Measurements from ENCODE around the gene YEATS4. TPM values are rescaled to one million over a fixed set of nuclear protein-coding genes. Genes with fewer than 3 reads are reported as not detected.

YEATS4 gene
- total RNA-seq, 1 donor from 2014 or later: 17.9 TPM

DNA sequence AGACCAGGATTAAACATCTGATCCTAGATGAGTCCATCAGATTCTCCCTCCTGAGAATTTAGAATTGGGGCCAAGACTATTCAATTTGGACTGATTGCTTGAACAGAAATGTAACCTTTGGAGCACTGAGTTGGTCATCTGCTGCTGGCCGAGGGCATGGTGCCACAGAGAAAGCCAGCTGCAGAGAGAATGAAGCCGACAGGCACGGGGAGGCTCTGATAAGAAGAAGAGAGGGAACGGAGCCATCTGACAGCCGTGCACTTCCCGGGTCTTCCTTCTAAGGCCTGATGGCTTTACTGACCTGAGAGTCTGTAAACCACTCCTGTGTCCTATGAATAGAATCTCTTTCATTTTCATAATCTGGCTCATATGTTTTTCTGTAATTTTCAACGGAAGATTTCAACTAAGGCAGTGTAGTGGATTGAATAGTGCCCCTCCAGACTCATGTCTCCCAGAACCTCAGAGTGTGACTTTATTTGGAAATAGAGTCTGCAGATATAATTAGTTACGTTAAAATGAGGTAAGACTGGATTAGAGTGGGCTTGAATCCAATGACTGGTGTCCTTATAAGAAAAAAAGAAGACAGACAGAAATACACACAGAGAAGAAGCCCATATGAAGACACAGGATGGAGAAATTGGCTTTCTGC, 71.5 kb downstream of the YEATS4 start:
- DNase-seq (ENCODE audit: extremely low read depth, low read depth, low spot score): no peak

DNA sequence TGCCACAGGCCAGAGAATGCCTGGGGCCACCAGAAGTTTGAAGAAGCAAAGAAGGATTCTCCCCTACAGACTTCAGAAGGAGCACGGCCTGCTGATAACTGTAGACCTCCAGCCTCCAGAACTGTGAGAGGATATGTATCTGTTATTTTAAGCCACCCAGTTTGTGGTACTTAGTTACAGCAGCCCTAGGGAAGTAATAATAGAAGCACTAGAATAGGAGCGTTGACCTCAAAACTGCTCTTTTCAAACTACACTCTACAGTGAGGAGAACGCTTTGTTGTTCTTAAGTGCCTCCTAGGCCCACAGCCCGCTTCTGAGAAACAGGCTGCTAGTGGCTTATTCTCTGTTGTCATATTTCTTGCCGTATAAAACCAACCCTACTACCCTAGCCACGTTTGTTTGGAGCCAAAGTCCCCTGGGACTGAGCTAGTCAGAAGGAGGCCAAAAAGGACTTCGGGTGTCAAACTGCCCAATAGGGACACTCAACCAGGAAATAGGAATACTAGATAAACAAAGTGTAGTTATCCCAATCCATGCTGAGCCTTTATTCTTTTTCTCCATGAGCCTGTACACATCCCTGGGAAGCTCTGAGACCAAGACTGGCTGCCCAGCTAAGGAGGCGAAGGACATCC, 72.2 kb downstream of the YEATS4 start:
- no peak for DNase-seq (ENCODE audit: extremely low read depth, low read depth, low spot score)

DNA sequence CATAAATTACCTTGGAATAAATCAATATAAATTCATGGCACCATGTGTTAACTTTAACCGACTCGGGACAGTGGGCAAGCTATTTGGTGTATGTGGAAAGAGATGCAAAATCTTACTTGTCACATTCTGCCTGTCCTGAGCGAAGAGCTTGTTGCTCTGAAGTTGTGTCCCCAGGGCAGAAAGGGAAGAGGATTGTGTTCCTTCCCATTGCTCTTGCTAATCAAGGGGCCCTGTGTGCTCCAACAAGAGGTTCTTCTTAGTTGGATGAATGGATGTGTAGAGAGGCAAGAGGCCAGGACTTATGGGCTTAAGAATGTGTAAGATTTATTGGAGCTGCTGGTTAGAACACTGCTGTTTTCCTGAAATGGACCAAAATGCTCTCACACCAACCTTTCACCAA, 74.1 kb downstream of the YEATS4 start:
- no peak for DNase-seq (ENCODE audit: extremely low read depth, low read depth, low spot score)

DNA sequence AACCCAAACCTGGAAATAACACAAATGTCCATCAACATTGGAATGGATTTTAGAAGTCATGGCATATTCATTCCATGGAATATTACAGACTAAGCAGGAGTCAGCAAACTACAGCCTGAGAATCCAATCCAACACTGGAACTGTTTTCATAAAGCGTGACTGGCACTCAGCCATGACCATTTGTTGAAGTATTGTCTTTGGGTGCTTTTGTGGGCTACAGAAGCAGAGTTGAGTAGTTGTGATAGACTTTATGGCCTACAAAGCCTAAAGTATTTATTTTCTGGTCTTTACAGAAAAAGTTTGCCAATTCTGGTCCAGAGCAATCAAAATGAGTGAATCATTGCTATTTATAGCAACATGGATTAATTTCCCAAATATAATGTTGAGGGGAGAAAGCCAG, 76.1 kb downstream of the YEATS4 start:
- no peak for DNase-seq (ENCODE audit: extremely low read depth, low read depth, low spot score)

DNA sequence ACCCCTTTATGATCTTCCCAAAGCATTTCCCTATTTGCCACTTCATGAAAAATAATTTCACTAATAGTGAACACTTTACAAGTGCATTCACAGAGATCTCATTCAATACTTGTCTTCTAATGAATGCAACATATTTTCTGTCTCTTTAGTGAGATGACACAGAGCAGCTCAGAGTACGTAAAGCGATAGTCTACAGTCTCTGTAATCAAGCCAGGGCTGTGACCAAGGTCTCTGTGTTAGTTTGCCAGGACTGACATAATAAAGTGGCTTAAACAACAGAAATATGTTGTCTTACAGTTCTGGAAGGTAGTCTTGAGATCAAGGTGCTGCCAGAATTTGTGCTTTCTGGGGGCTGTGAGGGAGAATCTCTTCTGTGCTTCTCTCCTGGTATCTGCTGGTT, 77.5 kb downstream of the YEATS4 start:
- no peak for DNase-seq (ENCODE audit: extremely low read depth, low read depth, low spot score)

DNA sequence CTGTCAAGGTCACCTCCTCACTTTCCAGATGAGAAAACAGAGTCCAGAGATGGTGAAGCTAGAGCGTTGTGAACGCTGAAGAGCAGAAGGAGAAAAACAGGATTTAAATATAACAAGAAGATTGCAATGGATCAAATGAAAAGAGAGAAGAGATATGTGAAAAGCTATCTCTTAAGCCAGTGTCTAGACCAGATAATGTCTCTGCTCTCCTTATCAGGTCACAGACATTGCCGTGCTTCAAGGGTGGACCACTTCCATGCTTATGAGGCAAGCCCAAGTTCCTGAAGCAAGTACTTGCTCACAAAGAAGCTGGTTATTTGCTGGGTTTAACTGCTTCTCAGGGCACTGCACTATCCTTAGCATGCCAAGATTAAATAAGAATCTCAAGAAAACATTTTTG, 79.0 kb downstream of the YEATS4 start:
- no peak for DNase-seq (ENCODE audit: extremely low read depth, low read depth, low spot score)

DNA sequence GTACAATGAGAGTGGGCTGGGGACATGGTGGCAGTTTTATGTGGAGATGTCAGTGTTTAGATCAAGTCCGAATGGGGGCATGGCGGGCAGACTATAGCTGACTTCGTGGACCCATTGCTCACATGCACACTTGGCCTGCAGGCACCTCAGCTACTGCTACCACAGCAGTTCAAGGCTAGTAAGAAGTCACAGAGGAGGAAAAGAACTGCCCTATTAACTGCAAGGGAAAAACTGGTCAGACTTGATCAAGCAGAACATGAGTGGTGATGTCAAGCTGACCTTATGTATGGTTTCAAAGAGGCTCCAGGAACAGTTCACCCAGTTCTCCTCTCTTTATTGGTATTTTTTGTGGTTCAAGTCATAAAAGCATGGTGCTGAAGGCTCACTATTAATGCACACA, 80.5 kb downstream of the YEATS4 start:
- no peak for DNase-seq (ENCODE audit: extremely low read depth, low read depth, low spot score)

Other genes with a start within 250 kb of the YEATS4 start
- 28.9 and 29.2 TPM in 2 replicates for gene CPSF6, start 120.2 kb upstream of the YEATS4 start, total RNA-seq
- gene LYZ, start 11.4 kb upstream of the YEATS4 start, total RNA-seq: not detected in 2 replicates
- 22.2 and 31.2 TPM in 2 replicates for gene FRS2, start 110.6 kb downstream of the YEATS4 start, total RNA-seq
- 148 and 157 TPM in 2 replicates for gene CCT2, start 225.7 kb downstream of the YEATS4 start, total RNA-seq